NCI-H2107 treated with DMSO at 0.1 percent for 48 hours (cell line): ENCODE results near the gene CHCHD4.

Experiments used
- DNase-seq: peaks from one replicate; lab custom pipeline; 2025; ENCODE audit not compliant: unreplicated experiment; lab: John Stamatoyannopoulos, UW

The CHCHD4 gene

GRCh38 chr3:14063152-14063551 is 61.5 kb downstream of the CHCHD4 start:
- no peak for DNase-seq
